Hepatocyte (in vitro differentiated cells): ENCODE data around the gene MSX1. TPM values are rescaled to one million over a fixed set of nuclear protein-coding genes. Genes with fewer than 3 reads are reported as not detected.

Experiments
- DNase-seq: peaks from one replicate; pipeline ENCODE4 v3.0.0-alpha.2; 2016; ENCODE audit warnings: low spot score
- H2AFZ ChIP-seq: fragments of 200-600 bp; sonication (generic); 2 replicates; pipeline ENCODE4 v1.6.0; 2016; ENCODE audit warnings: antibody characterized with exemption, mild to moderate bottlenecking
- H3K27ac ChIP-seq: fragments of 200-600 bp; sonication (generic); 2 replicates; pipeline ENCODE4 v1.5.1; 2016; ENCODE audit warnings: mild to moderate bottlenecking
- H3K27me3 ChIP-seq: fragments of 200-600 bp; sonication (generic); 2 replicates; pipeline ENCODE4 v1.6.1; 2016
- H3K36me3 ChIP-seq: fragments of 200-600 bp; sonication (generic); replicated peaks from 2 replicates; pipeline ENCODE4 v1.5.1; 2016; ENCODE audit warnings: low read depth; ENCODE audit not compliant: insufficient read depth
- H3K4me1 ChIP-seq: fragments of 200-600 bp; sonication (generic); 2 replicates; pipeline ENCODE4 v1.5.1; 2016; ENCODE audit warnings: mild to moderate bottlenecking, moderate library complexity; ENCODE audit not compliant: insufficient read depth
- H3K4me2 ChIP-seq: fragments of 200-600 bp; sonication (generic); 2 replicates; pipeline ENCODE4 v1.6.0; 2016
- H3K4me3 ChIP-seq: fragments of 200-600 bp; sonication (generic); 2 replicates; pipeline ENCODE4 v1.5.1; 2016; ENCODE audit warnings: mild to moderate bottlenecking
- H3K79me2 ChIP-seq: fragments of 200-600 bp; sonication (generic); 2 replicates; pipeline ENCODE4 v1.6.0; 2017; ENCODE audit warnings: mild to moderate bottlenecking
- H3K9me2 ChIP-seq: fragments of 200-600 bp; sonication (generic); replicated peaks from 2 replicates; pipeline ENCODE4 v1.6.0; 2017; ENCODE audit warnings: mild to moderate bottlenecking; ENCODE audit not compliant: insufficient read depth
- H3K9me3 ChIP-seq: fragments of 200-600 bp; sonication (generic); 2 replicates; pipeline ENCODE4 v1.5.1; 2016; ENCODE audit warnings: low read depth, mild to moderate bottlenecking
- H4K20me1 ChIP-seq: fragments of 200-600 bp; sonication (generic); 2 replicates; pipeline ENCODE4 v1.6.0; 2016; ENCODE audit warnings: mild to moderate bottlenecking; ENCODE audit not compliant: insufficient read depth, poor library complexity, severe bottlenecking
- EZH2 ChIP-seq: fragments of 200-600 bp; sonication (generic); IDR thresholded peaks from 2 replicates; pipeline ENCODE4 v1.6.1; 2016; ENCODE audit warnings: antibody characterized with exemption, mild to moderate bottlenecking, borderline replicate concordance
- EZH2phosphoT487 ChIP-seq: fragments of 200-600 bp; sonication (generic); IDR thresholded peaks from one replicate; pipeline ENCODE4 v1.6.1; 2018; ENCODE audit warnings: antibody characterized with exemption, mild to moderate bottlenecking, low read depth, moderate library complexity; ENCODE audit not compliant: unreplicated experiment, severe bottlenecking
- WGBS: methylation state at CpG from one replicate; pipeline ENCODE4 v1.1.6; 2016; ENCODE audit warnings: low lambda C conversion rate; ENCODE audit errors: missing lambda C conversion rate; 5-methylcytosine and 5-hydroxymethylcytosine counted together
- polyA plus RNA-seq: library from polyadenylated mRNA; unstranded; fragments of >200 nt; fragmentation: Nextera tagmentation; extraction: Ambion mirVana; gene quantifications from 2 replicates; pipeline ENCODE4 v1.2.1, GENCODE V29; 2016
- total RNA-seq: library from RNA; depleted of rRNA; stranded (reverse); fragments of >200 nt; gene quantifications from 2 replicates; pipeline ENCODE4 v1.2.3, GENCODE V29; 2014
- TF ChIP-seq, protein P1 (sequence below): fragments of 200-600 bp; sonication (generic); IDR thresholded peaks from 2 replicates; pipeline ENCODE4 v1.5.1; 2016; ENCODE audit warnings: antibody characterized with exemption, mild to moderate bottlenecking; ENCODE audit not compliant: poor library complexity

Gene MSX1
- total and polyA plus RNA-seq, 2 experiments from 2014 or later = 25.4 to 30.4 TPM

GRCh38 chr4:4838051-4838935, 21.2 kb upstream of the MSX1 start:
- WGBS = 63% methylated on average over 13 of the region's 13 CpGs
- no peaks in the 10 kb centered on the region for H4K20me1 ChIP-seq
- no peak overlapping the region for H3K4me3 ChIP-seq
- peaks cover 6% of the 10 kb centered on the region for H3K4me1 ChIP-seq
- TF ChIP-seq, protein P1, sequence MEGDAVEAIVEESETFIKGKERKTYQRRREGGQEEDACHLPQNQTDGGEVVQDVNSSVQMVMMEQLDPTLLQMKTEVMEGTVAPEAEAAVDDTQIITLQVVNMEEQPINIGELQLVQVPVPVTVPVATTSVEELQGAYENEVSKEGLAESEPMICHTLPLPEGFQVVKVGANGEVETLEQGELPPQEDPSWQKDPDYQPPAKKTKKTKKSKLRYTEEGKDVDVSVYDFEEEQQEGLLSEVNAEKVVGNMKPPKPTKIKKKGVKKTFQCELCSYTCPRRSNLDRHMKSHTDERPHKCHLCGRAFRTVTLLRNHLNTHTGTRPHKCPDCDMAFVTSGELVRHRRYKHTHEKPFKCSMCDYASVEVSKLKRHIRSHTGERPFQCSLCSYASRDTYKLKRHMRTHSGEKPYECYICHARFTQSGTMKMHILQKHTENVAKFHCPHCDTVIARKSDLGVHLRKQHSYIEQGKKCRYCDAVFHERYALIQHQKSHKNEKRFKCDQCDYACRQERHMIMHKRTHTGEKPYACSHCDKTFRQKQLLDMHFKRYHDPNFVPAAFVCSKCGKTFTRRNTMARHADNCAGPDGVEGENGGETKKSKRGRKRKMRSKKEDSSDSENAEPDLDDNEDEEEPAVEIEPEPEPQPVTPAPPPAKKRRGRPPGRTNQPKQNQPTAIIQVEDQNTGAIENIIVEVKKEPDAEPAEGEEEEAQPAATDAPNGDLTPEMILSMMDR = no peak
- no peak for TF ChIP-seq EZH2phosphoT487
- no peak for TF ChIP-seq EZH2
- H3K36me3 ChIP-seq = no peaks in the 10 kb centered on the region
- H3K9me3 ChIP-seq = no peaks in the 10 kb centered on the region
- H3K27ac ChIP-seq = no peak overlapping the region
- no peak overlapping the region for H3K4me2 ChIP-seq
- H3K9me2 ChIP-seq = no peaks in the 10 kb centered on the region
- no peak for DNase-seq
- H2AFZ ChIP-seq = no peak overlapping the region
- peaks cover under 1% of the 10 kb centered on the region for H3K27me3 ChIP-seq
- no peaks in the 10 kb centered on the region for H3K79me2 ChIP-seq

DNA sequence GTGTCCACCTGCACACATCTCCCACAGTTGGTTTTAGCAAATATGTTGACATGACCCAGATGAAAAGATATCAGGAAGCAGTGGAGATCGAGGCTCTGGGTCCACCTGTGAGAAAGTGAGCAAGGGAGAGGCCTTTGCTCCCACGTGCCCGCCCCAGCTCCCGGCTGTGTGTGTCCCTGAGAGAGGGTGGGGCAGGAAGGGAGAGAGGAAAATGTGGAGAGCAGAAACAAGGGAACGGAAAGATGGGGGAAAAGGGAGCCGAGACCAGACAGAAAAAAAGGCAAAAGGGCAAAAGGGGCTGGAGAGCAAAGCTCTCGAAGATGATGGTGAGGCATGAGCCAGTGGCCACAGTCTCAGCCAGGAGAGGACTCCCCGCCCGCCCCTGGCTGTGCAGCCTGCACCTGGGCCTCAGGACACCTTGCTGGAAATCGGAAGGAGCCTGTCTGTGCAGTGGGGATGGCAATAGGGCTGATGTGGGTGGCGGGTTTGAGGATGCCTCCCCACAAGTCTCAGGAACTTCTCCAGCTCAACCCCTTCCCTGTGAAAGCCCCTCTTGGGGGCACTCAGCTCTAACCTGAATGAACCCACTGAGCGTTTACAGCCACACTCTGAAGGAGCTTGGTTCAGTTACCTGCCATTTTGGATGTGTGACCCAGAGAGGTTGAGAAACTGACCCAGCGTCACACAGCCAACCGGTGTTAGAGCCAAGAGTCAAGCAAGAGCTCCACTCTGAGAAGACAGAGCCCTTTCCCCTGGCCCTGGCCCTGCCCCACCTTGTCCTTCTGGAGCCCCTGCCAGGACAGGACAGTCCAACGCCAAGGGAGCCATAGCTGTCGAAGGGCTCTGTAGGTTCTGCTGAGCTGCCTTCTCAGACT, 20.3 kb upstream of the MSX1 start:
- Histone ChIP-seq H2AFZ (no peak overlapping the region), H3K9me3 (no peaks in the 10 kb centered on the region), H3K4me1 (peaks cover 6% of the 10 kb centered on the region), H4K20me1 (no peaks in the 10 kb centered on the region), H3K9me2 (no peaks in the 10 kb centered on the region), H3K4me3 (no peak overlapping the region), H3K4me2 (no peak overlapping the region), H3K36me3 (no peaks in the 10 kb centered on the region), H3K27ac (no peak overlapping the region), H3K79me2 (no peaks in the 10 kb centered on the region), H3K27me3 (peaks cover 7% of the 10 kb centered on the region)
- no peak for TF ChIP-seq EZH2phosphoT487
- TF ChIP-seq, protein P1 = no peak
- no peak for TF ChIP-seq EZH2
- 73% methylated on average over 16 of the region's 16 CpGs for WGBS
- peak; percentile 50 for DNase-seq

DNA sequence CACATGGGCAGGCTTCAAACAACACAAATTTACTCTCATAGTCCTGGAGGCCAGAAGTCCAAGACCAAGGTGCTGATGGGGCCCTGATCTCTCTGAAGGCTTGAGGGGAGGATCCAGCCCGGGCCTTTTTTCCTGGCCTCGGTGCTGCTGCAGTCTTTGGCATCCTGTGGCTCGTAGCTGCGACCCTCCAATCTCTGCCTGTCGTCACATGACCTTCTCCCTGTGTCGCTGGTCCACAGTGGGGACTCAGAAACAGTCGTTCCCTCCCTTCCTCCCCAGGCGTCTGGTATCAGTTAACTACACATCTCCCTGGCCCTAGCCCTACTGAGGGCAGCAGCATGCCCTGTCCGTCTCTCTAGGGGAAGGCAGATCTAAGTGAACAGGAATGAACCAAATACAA, 19.1 kb upstream of the MSX1 start:
- Histone ChIP-seq H3K4me2 (no peak overlapping the region), H3K27me3 (peaks cover 8% of the 10 kb centered on the region), H3K4me1 (peaks cover 6% of the 10 kb centered on the region), H3K4me3 (no peak overlapping the region), H3K9me3 (no peaks in the 10 kb centered on the region), H3K27ac (no peak overlapping the region), H3K36me3 (no peaks in the 10 kb centered on the region), H2AFZ (no peak overlapping the region), H3K9me2 (no peaks in the 10 kb centered on the region), H3K79me2 (no peaks in the 10 kb centered on the region), H4K20me1 (no peaks in the 10 kb centered on the region)
- TF ChIP-seq EZH2 (no peak), EZH2phosphoT487 (no peak)
- TF ChIP-seq, protein P1 = no peak
- no peak for DNase-seq
- 57% methylated on average over 9 of the region's 9 CpGs for WGBS
